Esophagus squamous epithelium (tissue), 5 donors: ENCODE results near the gene ANKRD1. TPM values are rescaled to one million over a fixed set of nuclear protein-coding genes. Genes with fewer than 3 reads are reported as not detected.

Experiments used
- DNase-seq: peaks from one replicate; lab custom pipeline; 2025; lab: John Stamatoyannopoulos, UW
- H3K27ac ChIP-seq, 4 donors: fragments of 200-600 bp; sonication (generic); one replicate each; pipeline ENCODE4 v1.5.1; 2016 to 2019; ENCODE audit warnings: mild to moderate bottlenecking in 1 of 4
- H3K27me3 ChIP-seq, 4 donors: fragments of 200-600 bp; sonication (generic); 1 replicate in 3 of 4; 2 replicates in 1 of 4; pipeline versions ENCODE4 v1.5.1 to v1.6.0; 2017 to 2021; ENCODE audit warnings: antibody characterized with exemption in 1 of 4
- H3K36me3 ChIP-seq, 3 donors: fragments of 200-600 bp; sonication (generic); one replicate each; pipeline ENCODE4 v1.5.1; 2016 to 2019
- H3K4me1 ChIP-seq, 3 donors: fragments of 200-600 bp; sonication (generic); one replicate each; pipeline ENCODE4 v1.5.1; 2017 to 2019
- H3K4me3 ChIP-seq, 4 donors: fragments of 200-600 bp; sonication (generic); 1 replicate in 3 of 4; 2 replicates in 1 of 4; pipeline ENCODE4 v1.5.1; 2016 to 2019; ENCODE audit warnings: mild to moderate bottlenecking in 2 of 4, moderate library complexity in 1 of 4
- H3K9me3 ChIP-seq, 3 donors: fragments of 200-600 bp; sonication (generic); one replicate each; pipeline ENCODE4 v1.5.1; 2016 to 2019
- POLR2A ChIP-seq, 4 donors: fragments of 450-650 bp; IDR thresholded peaks; one replicate each; pipeline ENCODE4 v1.6.1; 2017; ENCODE audit warnings: antibody characterized with exemption in 4 of 4, mild to moderate bottlenecking in 4 of 4, moderate library complexity in 3 of 4
- WGBS, 2 donors: methylation state at CpG; one replicate each; pipeline ENCODE4 v1.1.5; 2018; 5-methylcytosine and 5-hydroxymethylcytosine counted together
- intact Hi-C: fragments of 100-400 bp; cut with DNase I; formaldehyde crosslinking; loops from one replicate; pipeline ENCODE4 v1.15.0; 2022
- total RNA-seq, 4 donors: library from RNA; depleted of rRNA; stranded (reverse); fragments of >200 nt; gene quantifications; one replicate each; pipeline ENCODE4 v1.1.0, GENCODE V29; 2016
- TF ChIP-seq, protein P1 (sequence below), 6 experiments: fragments of 450-650 bp in 4 of 6; fragments of 200-600 bp in 2 of 6; sonication (generic) in 2 of 6; IDR thresholded peaks; one replicate each; pipeline ENCODE4 v1.5.1; 2016 to 2019; ENCODE audit warnings: antibody characterized with exemption in 6 of 6, mild to moderate bottlenecking in 4 of 6, moderate library complexity in 4 of 6
- donor health status: DM: yes; HTN: yes; CAD: no.

ANKRD1 gene
- total RNA-seq, 4 donors from 2014 or later: not detected

DNA sequence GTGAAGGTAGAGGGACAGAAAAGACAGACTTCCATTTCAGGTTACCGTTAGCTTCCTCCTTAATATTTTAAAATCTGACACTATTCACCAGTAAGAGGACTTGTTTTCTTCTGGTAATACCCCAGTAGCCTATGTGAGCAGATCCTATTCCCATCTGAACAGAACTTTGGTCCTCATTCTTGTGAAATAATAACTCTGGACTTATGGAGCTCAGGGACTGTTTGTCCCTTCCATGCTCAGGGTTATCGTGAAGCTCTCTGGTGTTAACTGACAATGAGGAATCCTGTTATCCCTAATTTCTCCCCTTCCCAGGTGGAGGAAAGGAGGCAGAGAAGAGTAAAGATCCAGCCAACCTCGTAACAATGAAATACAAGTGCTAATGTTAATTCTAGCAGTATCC is 47.0 kb upstream of the ANKRD1 start:
- no peak overlapping the region for H3K27ac ChIP-seq
- 67 to 79% methylated on average over 3 of the region's 3 CpGs for WGBS, 2 donors
- TF ChIP-seq, protein P1, sequence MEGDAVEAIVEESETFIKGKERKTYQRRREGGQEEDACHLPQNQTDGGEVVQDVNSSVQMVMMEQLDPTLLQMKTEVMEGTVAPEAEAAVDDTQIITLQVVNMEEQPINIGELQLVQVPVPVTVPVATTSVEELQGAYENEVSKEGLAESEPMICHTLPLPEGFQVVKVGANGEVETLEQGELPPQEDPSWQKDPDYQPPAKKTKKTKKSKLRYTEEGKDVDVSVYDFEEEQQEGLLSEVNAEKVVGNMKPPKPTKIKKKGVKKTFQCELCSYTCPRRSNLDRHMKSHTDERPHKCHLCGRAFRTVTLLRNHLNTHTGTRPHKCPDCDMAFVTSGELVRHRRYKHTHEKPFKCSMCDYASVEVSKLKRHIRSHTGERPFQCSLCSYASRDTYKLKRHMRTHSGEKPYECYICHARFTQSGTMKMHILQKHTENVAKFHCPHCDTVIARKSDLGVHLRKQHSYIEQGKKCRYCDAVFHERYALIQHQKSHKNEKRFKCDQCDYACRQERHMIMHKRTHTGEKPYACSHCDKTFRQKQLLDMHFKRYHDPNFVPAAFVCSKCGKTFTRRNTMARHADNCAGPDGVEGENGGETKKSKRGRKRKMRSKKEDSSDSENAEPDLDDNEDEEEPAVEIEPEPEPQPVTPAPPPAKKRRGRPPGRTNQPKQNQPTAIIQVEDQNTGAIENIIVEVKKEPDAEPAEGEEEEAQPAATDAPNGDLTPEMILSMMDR (IDR thresholded peaks at IDR 0.05): no peak
- no peak for TF ChIP-seq POLR2A (IDR thresholded peaks at IDR 0.05)

DNA sequence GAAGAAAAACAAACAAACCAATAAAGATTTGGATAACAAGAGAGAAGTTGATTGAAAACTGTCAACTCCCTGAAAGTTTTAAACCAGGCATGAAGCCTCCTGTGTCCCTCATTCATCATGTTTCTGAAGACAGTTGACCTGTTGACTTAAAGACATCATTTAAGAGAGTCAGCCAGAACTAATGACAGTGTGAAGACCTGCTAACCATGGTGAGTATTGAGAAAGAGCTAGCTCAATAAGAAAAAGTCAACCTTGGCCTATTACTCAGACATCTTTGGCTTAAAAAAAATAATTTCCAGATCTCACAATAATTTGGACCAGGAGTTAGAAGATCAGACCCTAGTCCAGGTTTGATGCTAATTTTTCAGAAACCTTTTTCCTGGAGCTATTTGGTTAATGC is 45.3 kb upstream of the ANKRD1 start:
- no peak for DNase-seq

More for the DNA sequence above, 47.0 kb upstream of the ANKRD1 start:
- Histone ChIP-seq H3K27me3 (no peaks in the 10 kb centered on the region), H3K4me3 (no peak overlapping the region), H3K4me1 (peaks cover 0 to 22% (median 0%) of the 10 kb centered on the region in 3 donors), H3K36me3 (no peaks in the 10 kb centered on the region), H3K9me3 (no peaks in the 10 kb centered on the region)
- intact Hi-C loops: no loop called here
- DNase-seq: no peak

DNA sequence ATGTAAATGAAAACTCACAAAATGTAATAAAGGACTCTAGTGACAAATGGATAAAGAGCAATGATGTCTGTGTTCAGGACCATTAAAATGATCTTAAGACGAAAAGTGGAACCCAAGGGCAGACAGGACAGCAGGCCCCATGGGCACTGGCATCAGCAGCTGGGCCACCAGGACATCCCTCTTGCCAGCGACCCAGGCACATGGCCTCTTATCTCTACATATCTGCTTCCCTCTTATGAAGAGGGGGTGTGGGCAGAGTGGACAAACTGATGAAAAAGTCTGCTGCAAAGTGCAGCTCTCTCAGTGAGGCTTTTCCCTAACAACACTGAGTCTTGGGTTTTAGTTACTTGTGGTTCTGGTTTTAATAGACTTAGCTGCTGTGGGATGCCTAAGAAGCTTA is 44.8 kb upstream of the ANKRD1 start:
- Histone ChIP-seq H3K27me3 (no peaks in the 10 kb centered on the region), H3K27ac (no peak overlapping the region), H3K9me3 (no peaks in the 10 kb centered on the region), H3K4me1 (peaks cover 0 to 22% (median 0%) of the 10 kb centered on the region in 3 donors), H3K36me3 (no peaks in the 10 kb centered on the region), H3K4me3 (no peak overlapping the region)
- no peak for DNase-seq
- 83 to 85% methylated on average over 2 of the region's 2 CpGs for WGBS, 2 donors
- TF ChIP-seq, protein P1 (IDR thresholded peaks at IDR 0.05): no peak
- TF ChIP-seq POLR2A (IDR thresholded peaks at IDR 0.05): no peak
- intact Hi-C loops: no loop called here

More for the DNA sequence above, 45.3 kb upstream of the ANKRD1 start:
- Histone ChIP-seq H3K4me3 (no peak overlapping the region), H3K36me3 (no peaks in the 10 kb centered on the region), H3K4me1 (peaks cover 0 to 22% (median 0%) of the 10 kb centered on the region in 3 donors), H3K27ac (no peak overlapping the region), H3K9me3 (no peaks in the 10 kb centered on the region), H3K27me3 (no peaks in the 10 kb centered on the region)
- intact Hi-C loops: no loop called here
- TF ChIP-seq POLR2A (IDR thresholded peaks at IDR 0.05): no peak
- TF ChIP-seq, protein P1 (IDR thresholded peaks at IDR 0.05): no peak

DNA sequence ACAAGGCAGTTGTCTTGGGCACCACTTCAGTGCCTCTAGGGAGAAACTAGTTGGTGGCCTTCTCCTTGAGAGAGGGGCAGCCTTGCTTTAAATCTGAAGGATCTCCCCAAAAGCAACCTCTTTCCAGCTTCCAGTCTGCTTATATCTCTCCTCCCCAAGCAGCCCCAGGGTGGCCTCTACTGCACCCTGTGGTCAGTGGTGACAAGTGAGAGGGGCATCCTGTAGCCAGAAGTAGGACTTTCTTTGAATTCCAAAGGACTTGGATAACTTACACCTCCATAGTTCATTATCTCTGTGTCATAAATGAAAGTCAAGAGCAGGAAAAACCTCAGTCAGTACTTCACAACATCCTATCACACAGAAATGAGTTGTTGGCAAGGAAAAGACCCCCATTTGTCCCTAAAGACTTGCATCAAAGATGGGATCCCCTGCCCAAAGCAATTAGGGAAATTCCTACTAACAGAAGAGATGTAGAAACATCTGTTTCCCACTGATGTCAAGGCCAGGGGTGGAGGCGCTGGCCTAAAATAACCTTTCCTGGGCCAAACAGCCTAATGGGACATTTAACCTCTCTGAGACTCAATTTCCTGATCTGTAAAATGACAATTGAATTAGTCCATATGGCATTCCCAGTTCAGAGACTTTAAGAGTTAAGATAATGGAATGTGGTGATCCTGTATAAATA is 44.0 kb upstream of the ANKRD1 start:
- Histone ChIP-seq H3K27me3 (no peaks in the 10 kb centered on the region), H3K27ac (peak overlapping the region in 1 of 4 donors; percentile 4), H3K4me1 (peaks cover 0 to 22% (median 0%) of the 10 kb centered on the region in 3 donors), H3K36me3 (no peaks in the 10 kb centered on the region), H3K4me3 (no peak overlapping the region), H3K9me3 (no peaks in the 10 kb centered on the region)
- no peak for DNase-seq
- intact Hi-C loops: no loop called here
- WGBS, 2 donors: 67 to 82% methylated on average over 1 of the region's 1 CpG
- TF ChIP-seq, protein P1 (IDR thresholded peaks at IDR 0.05): no peak
- TF ChIP-seq POLR2A (IDR thresholded peaks at IDR 0.05): no peak

DNA sequence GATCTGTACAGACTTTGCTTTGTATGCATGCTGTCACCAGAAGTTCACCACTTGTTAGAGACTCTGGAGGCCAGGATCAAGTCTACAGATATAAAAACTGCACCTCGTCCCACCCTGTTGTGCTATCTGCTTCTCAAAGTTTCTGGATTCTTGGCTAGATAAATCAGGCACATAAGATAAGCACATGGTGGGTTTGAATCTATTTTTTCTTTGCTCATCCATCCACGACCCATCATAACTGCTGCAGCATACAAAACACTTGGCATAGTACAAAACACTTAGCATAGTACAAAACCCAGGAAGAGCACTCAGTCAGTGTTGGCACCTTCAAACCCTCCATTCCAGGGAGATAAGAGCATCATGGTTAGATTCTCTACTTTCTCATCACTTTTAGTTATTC is 42.4 kb upstream of the ANKRD1 start:
- no peak overlapping the region for H3K27ac ChIP-seq
- TF ChIP-seq, protein P1 (IDR thresholded peaks at IDR 0.05): no peak
- TF ChIP-seq POLR2A (IDR thresholded peaks at IDR 0.05): no peak

More for the DNA sequence above, 42.4 kb upstream of the ANKRD1 start:
- Histone ChIP-seq H3K4me1 (peaks cover 0 to 13% (median 0%) of the 10 kb centered on the region in 3 donors), H3K4me3 (no peak overlapping the region), H3K9me3 (no peaks in the 10 kb centered on the region), H3K36me3 (no peaks in the 10 kb centered on the region), H3K27me3 (no peaks in the 10 kb centered on the region)
- whole genome bisulfite sequencing, 2 donors: 64 to 68% methylated on average over 2 of the region's 2 CpGs
- no peak for DNase-seq
- intact Hi-C loops: no loop called here
